HepG2 (cell line): ENCODE results near the gene ACTN2. TPM values are rescaled to one million over a fixed set of nuclear protein-coding genes. Genes with fewer than 3 reads are reported as not detected.

Source experiments
- AGO1 ChIP-seq: fragments of 200-400 bp; formaldehyde crosslinking; IDR thresholded peaks from 2 replicates; pipeline ENCODE4 v1.6.1; 2017; ENCODE audit warnings: mild to moderate bottlenecking, low read depth, low read length, moderate library complexity; ENCODE audit not compliant: poor library complexity, severe bottlenecking
- ELF1 ChIP-seq: sonication (generic); formaldehyde crosslinking; IDR thresholded peaks from 2 replicates; pipeline ENCODE4 v1.4.0; 2020; ENCODE audit warnings: missing genetic modification reagents
- ELF3 ChIP-seq: IDR thresholded peaks from 2 replicates; pipeline ENCODE4 v1.6.1; 2016; ENCODE audit warnings: missing genetic modification reagents, missing compliant biosample characterization
- FOXA3 ChIP-seq: IDR thresholded peaks from 2 replicates; pipeline ENCODE4 v1.6.1; 2016; ENCODE audit warnings: missing genetic modification reagents, missing compliant biosample characterization
- FOXC1 ChIP-seq: sonication (generic); formaldehyde crosslinking; IDR thresholded peaks from 2 replicates; pipeline ENCODE4 v1.8.0; 2022; ENCODE audit warnings: mild to moderate bottlenecking, missing genetic modification reagents, borderline replicate concordance
- FOXK2 ChIP-seq: fragments of 450-650 bp; IDR thresholded peaks from 2 replicates; pipeline ENCODE4 v1.6.1; 2016
- IKZF4 ChIP-seq: sonication (generic); formaldehyde crosslinking; IDR thresholded peaks from 2 replicates; pipeline ENCODE4 v1.5.1; 2020; ENCODE audit warnings: borderline replicate concordance, mild to moderate bottlenecking, low read depth, missing genetic modification reagents; ENCODE audit errors: not compliant biosample characterization
- REST ChIP-seq, 2 experiments: IDR thresholded peaks; 2 replicates each; pipeline ENCODE4 v1.6.1; 2011 to 2012; ENCODE audit warnings: low read length in 2 of 2, borderline replicate concordance in 1 of 2, low read depth in 1 of 2, mild to moderate bottlenecking in 1 of 2, moderate library complexity in 1 of 2
- SAFB2 ChIP-seq: sonication (generic); formaldehyde crosslinking; IDR thresholded peaks from 2 replicates; pipeline ENCODE4 v1.5.1; 2020; ENCODE audit warnings: missing genetic modification reagents, low read depth, mild to moderate bottlenecking, borderline replicate concordance
- THAP9 ChIP-seq: sonication (generic); formaldehyde crosslinking; IDR thresholded peaks from 2 replicates; pipeline ENCODE4; 2020; ENCODE audit warnings: missing genetic modification reagents, mild to moderate bottlenecking, borderline replicate concordance
- ZBTB7B ChIP-seq: sonication (generic); formaldehyde crosslinking; IDR thresholded peaks from 2 replicates; pipeline ENCODE4 v1.4.0; 2020; ENCODE audit warnings: missing genetic modification reagents
- ZNF446 ChIP-seq: sonication (generic); formaldehyde crosslinking; IDR thresholded peaks from 2 replicates; pipeline ENCODE4 v1.5.0; 2020; ENCODE audit warnings: mild to moderate bottlenecking, missing genetic modification reagents
- ZNF615 ChIP-seq: sonication (generic); formaldehyde crosslinking; IDR thresholded peaks from 2 replicates; pipeline ENCODE4 v1.5.0; 2020; ENCODE audit warnings: mild to moderate bottlenecking, missing genetic modification reagents, borderline replicate concordance
- ZNF687 ChIP-seq: sonication (generic); formaldehyde crosslinking; IDR thresholded peaks from 2 replicates; pipeline ENCODE4 v1.5.1; 2020; ENCODE audit warnings: mild to moderate bottlenecking, missing genetic modification reagents, moderate library complexity
- polyA plus RNA-seq, 8 experiments: library from polyadenylated mRNA; depleted of rRNA in 3 of 8; stranded (reverse) in 7 of 8; unstranded in 1 of 8; fragments of >200 nt; fragmentation: Illumina TruSeq in 4 of 8; extraction: Trizol in 4 of 8; gene quantifications; 2 replicates each; pipeline versions ENCODE4 v1.2.1 to v1.2.3, GENCODE V29; 2011 to 2016; ENCODE audit warnings: low read depth in 4 of 8, missing spikeins in 1 of 8, mixed read lengths in 1 of 8; ENCODE audit not compliant: insufficient read depth in 1 of 8
- total RNA-seq, 5 experiments: library from RNA; depleted of rRNA; stranded (reverse); fragments of >200 nt; fragmentation: Illumina TruSeq; extraction: Trizol; gene quantifications; 2 replicates each; pipeline ENCODE4 v1.2.3, GENCODE V29; 2016; ENCODE audit warnings: low read depth in 1 of 5

ACTN2 gene
- total and polyA plus RNA-seq, 2 of the 13 experiments (the other 11 are each of a cell fraction or from before 2014, with no cell fraction given): 0.04 to 0.13 TPM

- peak; percentile 99 for TF ChIP-seq ZNF687 (CRISPR knock-in tag)
- TF ChIP-seq SAFB2 (CRISPR knock-in tag): no peak; the same call in 1 of the 2 replicates
- TF ChIP-seq FOXC1 (CRISPR knock-in tag): peak; percentile 97
- no peak for TF ChIP-seq REST (IDR thresholded peaks at IDR 0.05; ENCODE audit: borderline replicate concordance in 1 of 2, low read depth in 1 of 2, low read length in 2 of 2)
- peak; percentile 86 for TF ChIP-seq ELF3
- peak; percentile 9; the same call in 1 of the 2 replicates for TF ChIP-seq ZBTB7B
- peak; percentile 96; the same call in 1 of the 2 replicates for TF ChIP-seq ZNF446
- TF ChIP-seq THAP9: peak; percentile 85
- TF ChIP-seq IKZF4 (CRISPR knock-in tag): no peak
- peak; percentile 41 for TF ChIP-seq AGO1
- TF ChIP-seq FOXK2: no peak
- peak; percentile 97 for TF ChIP-seq ELF1 (CRISPR knock-in tag)
- peak; percentile 70; the same call in 1 of the 2 replicates for TF ChIP-seq FOXA3 (CRISPR knock-in tag)
- no peak for TF ChIP-seq ZNF615 (CRISPR knock-in tag)
These were observed 108.9 kb downstream of the ACTN2 start, which contains the start of gene MTR (continued) for GRCh38 chr1:236795035-236795756.
